AG04450 (cell line): Measurements from ENCODE around the gene E2F8. TPM values are rescaled to one million over a fixed set of nuclear protein-coding genes. Genes with fewer than 3 reads are reported as not detected.

Experiments
- CTCF ChIA-PET: fragments of 300-600, 350-600 bp; formaldehyde crosslinking; extraction: SDS; loops from one replicate; lab custom pipeline; 2022; ENCODE audit warnings: antibody characterized with exemption, inconsistent platforms; lab: Charles Lee
- POLR2A ChIA-PET: fragments of 350-600 bp; formaldehyde crosslinking; extraction: SDS; loops from one replicate; lab custom pipeline; 2021; ENCODE audit warnings: antibody characterized with exemption, inconsistent platforms; lab: Yijun Ruan, JAX
- DNase-seq: peaks from one replicate; pipeline ENCODE4 v3.0.0-alpha.2; 2011; ENCODE audit warnings: low read depth, low spot score
- H3K27ac ChIP-seq: one replicate; pipeline ENCODE4 v1.5.1; 2012; ENCODE audit warnings: low read depth, low read length, control low read depth
- H3K27me3 ChIP-seq: one replicate; pipeline ENCODE4 v1.6.0; 2012; ENCODE audit warnings: low read length; ENCODE audit not compliant: control insufficient read depth, insufficient read depth
- H3K4me3 ChIP-seq: 2 replicates; pipeline ENCODE4 v1.5.1; 2011; ENCODE audit warnings: mild to moderate bottlenecking, low read depth, low read length, control low read depth
- H3K9me3 ChIP-seq: 2 replicates; pipeline ENCODE4 v1.5.1; 2012; ENCODE audit warnings: low read length; ENCODE audit not compliant: control insufficient read depth, insufficient read depth
- CTCF ChIP-seq: IDR thresholded peaks from 2 replicates; pipeline ENCODE4 v1.5.1; 2011; ENCODE audit warnings: low read depth, low read length, control low read depth, inconsistent platforms
- polyA plus RNA-seq: library from polyadenylated mRNA; depleted of rRNA; stranded (reverse); fragments of >200 nt; gene quantifications from 2 replicates; pipeline ENCODE4 v1.2.3, GENCODE V29; 2011

E2F8 gene
- polyA plus RNA-seq, 1 experiment, result 0.98 TPM

GRCh38 chr11:19253153-19253745 is 12.5 kb upstream of the E2F8 start:
- peaks cover 36% of the 10 kb centered on the region for H3K27me3 ChIP-seq
- H3K27ac ChIP-seq, result no peak overlapping the region
- TF ChIP-seq CTCF, result no peak
- no peak for DNase-seq
- H3K9me3 ChIP-seq, result no peaks in the 10 kb centered on the region
- ChIA-PET CTCF (interaction anchor here (1.0 to 1.9 kb wide), 2 partner anchors 182 to 301 kb away, joined by 5 to 8 read pairs; no protein-coding TSS in a partner anchor), POLR2A (no interaction called here)
- H3K4me3 ChIP-seq, result no peak overlapping the region

- CTCF ChIA-PET, result interaction anchor here (1.0 to 1.9 kb wide), 3 partner anchors 7 to 301 kb away, joined by 5 to 18 read pairs (median 8); no protein-coding TSS in a partner anchor
- DNase-seq, result no peak
- Histone ChIP-seq H3K9me3 (no peaks in the 10 kb centered on the region), H3K4me3 (no peak overlapping the region), H3K27me3 (peaks cover 36% of the 10 kb centered on the region), H3K27ac (no peak overlapping the region)
- no peak for TF ChIP-seq CTCF
- POLR2A ChIA-PET, result no interaction called here
Measured at GRCh38 chr11:19252394-19253152, 11.8 kb upstream of the E2F8 start.

GRCh38 chr11:19251577-19251976 is 10.8 kb upstream of the E2F8 start:
- no peak overlapping the region for H3K27ac ChIP-seq
- H3K9me3 ChIP-seq, result no peaks in the 10 kb centered on the region
- no peak for DNase-seq
- no peak overlapping the region for H3K4me3 ChIP-seq
- POLR2A ChIA-PET, result no interaction called here
- peaks cover 33% of the 10 kb centered on the region for H3K27me3 ChIP-seq
- CTCF ChIA-PET, result interaction anchor here (1.1 to 1.9 kb wide), 3 partner anchors 8 to 181 kb away, joined by 3 to 18 read pairs (median 8); no protein-coding TSS in a partner anchor
- TF ChIP-seq CTCF, result no peak

GRCh38 chr11:19246816-19247215 is 6.1 kb upstream of the E2F8 start:
- H3K9me3 ChIP-seq, result no peaks in the 10 kb centered on the region
- H3K27ac ChIP-seq, result no peak overlapping the region
- peaks cover 32% of the 10 kb centered on the region for H3K27me3 ChIP-seq
- ChIA-PET CTCF (interaction anchor here (0.7 to 2.7 kb wide), 3 partner anchors 10 to 656 kb away, joined by 3 to 19 read pairs (median 6); no protein-coding TSS in a partner anchor), POLR2A (no interaction called here)
- DNase-seq, result no peak
- TF ChIP-seq CTCF, result no peak
- no peak overlapping the region for H3K4me3 ChIP-seq

DNA sequence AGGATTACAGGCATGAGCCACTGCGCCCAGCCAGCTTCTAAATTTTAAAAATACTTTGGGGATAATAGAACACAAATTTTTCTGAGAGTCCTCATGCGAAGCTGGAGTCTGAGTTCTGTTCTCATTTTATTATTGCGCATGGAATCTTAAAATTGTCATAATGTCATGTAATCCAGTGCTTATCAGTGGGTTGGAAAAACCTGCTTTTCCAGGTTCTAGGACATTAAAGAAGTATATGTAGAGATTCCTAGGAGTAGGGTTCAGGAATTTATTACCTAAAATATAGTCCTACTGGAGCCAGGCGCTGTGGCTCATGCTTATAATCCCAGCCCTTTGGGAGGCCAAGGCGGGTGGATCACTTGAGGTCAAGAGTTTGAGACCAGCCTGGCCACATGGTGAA is 4.6 kb upstream of the E2F8 start:
- TF ChIP-seq CTCF, result no peak
- Histone ChIP-seq H3K4me3 (no peak overlapping the region), H3K27me3 (peaks cover 29% of the 10 kb centered on the region), H3K9me3 (no peaks in the 10 kb centered on the region), H3K27ac (no peak overlapping the region)
- ChIA-PET CTCF (interaction anchor here (1.9 to 2.7 kb wide), 2 partner anchors 14 to 308 kb away, joined by 4 to 19 read pairs; no protein-coding TSS in a partner anchor), POLR2A (no interaction called here)
- no peak for DNase-seq
